Tibial artery (tissue), 4 donors: ENCODE results near the gene TAF4.

ENCODE experiments used
- DNase-seq, 2 donors: peaks; one replicate each; pipeline ENCODE4 v3.0.0-alpha.2; 2019
- H3K27ac ChIP-seq, 2 donors: fragments of 200-600 bp; sonication (generic) in 1 of 2; 1 replicate in 1 of 2; 2 replicates in 1 of 2; pipeline ENCODE4 v1.5.1; 2018 to 2019; ENCODE audit warnings: mild to moderate bottlenecking in 1 of 2
- H3K27me3 ChIP-seq, 2 donors: fragments of 200-600 bp; sonication (generic) in 1 of 2; one replicate each; pipeline versions ENCODE4 v1.5.1 to v1.6.0; 2016 to 2019
- H3K36me3 ChIP-seq, 3 donors: fragments of 200-600 bp; sonication (generic) in 2 of 3; one replicate each; pipeline ENCODE4 v1.5.1; 2016 to 2019; ENCODE audit warnings: mild to moderate bottlenecking in 2 of 3
- H3K4me1 ChIP-seq, 4 donors: fragments of 200-600 bp; sonication (generic) in 2 of 4; 1 replicate in 3 of 4; 2 replicates in 1 of 4; pipeline ENCODE4 v1.5.1; 2016 to 2019
- H3K4me3 ChIP-seq, 2 donors: fragments of 200-600 bp; sonication (generic) in 1 of 2; 1 replicate in 1 of 2; 2 replicates in 1 of 2; pipeline ENCODE4 v1.5.1; 2018 to 2019; ENCODE audit warnings: mild to moderate bottlenecking in 2 of 2
- H3K9me3 ChIP-seq, 3 donors: fragments of 200-600 bp; sonication (generic) in 1 of 3; one replicate each; pipeline ENCODE4 v1.5.1; 2016 to 2019
- CTCF ChIP-seq, 2 experiments: fragments of 200-600 bp in 1 of 2; fragments of 450-650 bp in 1 of 2; IDR thresholded peaks; one replicate each; pipeline ENCODE4 v1.5.1; 2017 to 2019; ENCODE audit warnings: antibody characterized with exemption in 2 of 2, mild to moderate bottlenecking in 1 of 2, moderate library complexity in 1 of 2
- intact Hi-C: fragments of 100-400 bp; cut with DNase I; formaldehyde crosslinking; loops from one replicate; pipeline ENCODE4 v1.15.0; 2023; ENCODE audit warnings: low total_unique reads

The TAF4 gene

GRCh38 chr20:62015540-62016288 lies 50.0 kb downstream of the TAF4 start:
- no peak overlapping the region for H3K4me3 ChIP-seq
- H3K9me3 ChIP-seq, result no peaks in the 10 kb centered on the region
- intact Hi-C loops, result loop anchor here (5.0 kb wide), 1 partner anchor 37 kb away; no protein-coding TSS in a partner anchor
- peaks cover 15 to 27% (median 26%) of the 10 kb centered on the region in 3 donors for H3K36me3 ChIP-seq
- H3K27ac ChIP-seq, result no peak overlapping the region
- DNase-seq, result no peak
- H3K4me1 ChIP-seq, result peaks cover 0 to 19% (median 16%) of the 10 kb centered on the region in 4 donors
- H3K27me3 ChIP-seq, result no peaks in the 10 kb centered on the region
- no peak for TF ChIP-seq CTCF (IDR thresholded peaks at IDR 0.05)

- H3K36me3 ChIP-seq, result peaks cover 15 to 30% (median 28%) of the 10 kb centered on the region in 3 donors
- no peak overlapping the region for H3K27ac ChIP-seq
- intact Hi-C loops, result loop anchor here (5.0 kb wide), 2 partner anchors 37 to 122 kb away; no protein-coding TSS in a partner anchor
- H3K4me1 ChIP-seq, result peaks cover 0 to 12% (median 9%) of the 10 kb centered on the region in 4 donors
- no peak for DNase-seq
- no peaks in the 10 kb centered on the region for H3K27me3 ChIP-seq
- H3K9me3 ChIP-seq, result no peaks in the 10 kb centered on the region
- H3K4me3 ChIP-seq, result no peak overlapping the region
- TF ChIP-seq CTCF (IDR thresholded peaks at IDR 0.05), result no peak
These were observed 50.7 kb downstream of the TAF4 start for GRCh38 chr20:62014889-62015537.

- DNase-seq, result no peak
- TF ChIP-seq CTCF (IDR thresholded peaks at IDR 0.05), result no peak
- intact Hi-C loops, result loop anchor here (5.0 kb wide), 1 partner anchor 123 kb away; no protein-coding TSS in a partner anchor
- no peaks in the 10 kb centered on the region for H3K9me3 ChIP-seq
- no peak overlapping the region for H3K27ac ChIP-seq
- no peaks in the 10 kb centered on the region for H3K27me3 ChIP-seq
- peaks cover 20 to 36% (median 34%) of the 10 kb centered on the region in 3 donors for H3K36me3 ChIP-seq
- H3K4me3 ChIP-seq, result no peak overlapping the region
- peaks cover 0 to 6% (median 3%) of the 10 kb centered on the region in 4 donors for H3K4me1 ChIP-seq
These were observed 51.2 kb downstream of the TAF4 start for GRCh38 chr20:62014488-62014775.

GRCh38 chr20:62012631-62013030 lies 53.0 kb downstream of the TAF4 start:
- intact Hi-C loops, result loop anchor here (5.0 kb wide), 1 partner anchor 125 kb away; no protein-coding TSS in a partner anchor
- TF ChIP-seq CTCF (IDR thresholded peaks at IDR 0.05), result no peak
- H3K4me3 ChIP-seq, result no peak overlapping the region
- H3K4me1 ChIP-seq, result peaks cover 0 to 5% (median 0%) of the 10 kb centered on the region in 4 donors
- no peak overlapping the region for H3K27ac ChIP-seq
- no peak for DNase-seq
- peaks cover 38 to 54% (median 52%) of the 10 kb centered on the region in 3 donors for H3K36me3 ChIP-seq
- no peaks in the 10 kb centered on the region for H3K9me3 ChIP-seq
- no peaks in the 10 kb centered on the region for H3K27me3 ChIP-seq

- Histone ChIP-seq H3K27me3 (no peaks in the 10 kb centered on the region), H3K27ac (no peak overlapping the region), H3K9me3 (no peaks in the 10 kb centered on the region), H3K36me3 (peaks cover 42 to 60% (median 58%) of the 10 kb centered on the region in 3 donors), H3K4me3 (no peak overlapping the region), H3K4me1 (peaks cover 0 to 5% (median 0%) of the 10 kb centered on the region in 4 donors)
- TF ChIP-seq CTCF (IDR thresholded peaks at IDR 0.05), result no peak
- DNase-seq, result no peak
- intact Hi-C loops, result loop anchor here (5.0 kb wide), 1 partner anchor 125 kb away; no protein-coding TSS in a partner anchor
These were observed 53.6 kb downstream of the TAF4 start for GRCh38 chr20:62011938-62012534.
